Measurements from ENCODE around the gene DAB1. TPM values are rescaled to one million over a fixed set of nuclear protein-coding genes. Genes with fewer than 3 reads are reported as not detected.

The DAB1 gene
- polyA plus RNA-seq, 3 donors, result not detected

- H4K20me1 ChIP-seq (ENCODE audit: insufficient read depth, low read length), result no peaks in the 10 kb centered on the region
- peaks cover 0 to 3% (median 0%) of the 10 kb centered on the region in 7 donors for H3K9me3 Mint-ChIP-seq
- no peak for DNase-seq
- no peak overlapping the region for H3K4me3 Mint-ChIP-seq
- H3K36me3 Mint-ChIP-seq, result no peaks in the 10 kb centered on the region
- H2AFZ ChIP-seq (ENCODE audit: insufficient read depth, low read depth, low read length, poor library complexity, severe bottlenecking), result no peak overlapping the region
- H3K27me3 Mint-ChIP-seq (ENCODE audit: low read depth in 3 of 3), result no peaks in the 10 kb centered on the region
- no peak overlapping the region for H3K9ac ChIP-seq (ENCODE audit: insufficient read depth, low read length, poor library complexity, severe bottlenecking)
- no peaks in the 10 kb centered on the region for H3K4me1 Mint-ChIP-seq
- no peak for TF ChIP-seq CTCF (IDR thresholded peaks at IDR 0.05)
- WGBS (ENCODE audit: insufficient coverage), result 82% methylated on average over 4 of the region's 5 CpGs
- H3K4me1 ChIP-seq (ENCODE audit: control insufficient read depth in 1 of 2, insufficient read depth in 2 of 2, low read length in 2 of 2), result no peaks in the 10 kb centered on the region
- no peaks in the 10 kb centered on the region for H3K79me2 ChIP-seq (ENCODE audit: insufficient read depth, low read length)
- no peak overlapping the region for H3K4me3 ChIP-seq (replicated peaks in 1 of 3; ENCODE audit: low read depth in 2 of 3, low read length in 3 of 3)
- no peak overlapping the region for H3K27ac Mint-ChIP-seq
- no peaks in the 10 kb centered on the region for H3K27me3 ChIP-seq (ENCODE audit: control insufficient read depth in 2 of 2, insufficient read depth in 2 of 2, low read length in 2 of 2)
- H3K36me3 ChIP-seq (replicated peaks in 1 of 2; ENCODE audit: control insufficient read depth in 1 of 2, insufficient read depth in 2 of 2, low read length in 2 of 2), result no peaks in the 10 kb centered on the region
- no peak overlapping the region for H3K4me2 ChIP-seq (replicated peaks; ENCODE audit: extremely low read depth, low read length, poor library complexity, severe bottlenecking)
- intact Hi-C loops (cut with micrococcal nuclease), result no loop called here
- no peaks in the 10 kb centered on the region for H3K9me3 ChIP-seq (replicated peaks in 1 of 2; ENCODE audit: control insufficient read depth in 1 of 2, insufficient read depth in 1 of 2, low read length in 2 of 2)
- H3K27ac ChIP-seq (ENCODE audit: low read depth in 1 of 2, low read length in 2 of 2), result no peak overlapping the region
Observed at GRCh38 chr1:57214951-57215575, 208.8 kb downstream of the DAB1 start.

GRCh38 chr1:57210881-57211280 lies 213.0 kb downstream of the DAB1 start:
- peaks cover 0 to 6% (median 0%) of the 10 kb centered on the region in 7 donors for H3K9me3 Mint-ChIP-seq
- no CpG with 5 or more reads among the region's 2 CpGs for WGBS (ENCODE audit: insufficient coverage)

More at GRCh38 chr1:57210881-57211280, 213.0 kb downstream of the DAB1 start:
- TF ChIP-seq CTCF (IDR thresholded peaks at IDR 0.05), result no peak
- intact Hi-C loops (cut with micrococcal nuclease), result no loop called here
- Histone ChIP-seq H3K4me1 (ENCODE audit: control insufficient read depth in 1 of 2, insufficient read depth in 2 of 2, low read length in 2 of 2) (no peaks in the 10 kb centered on the region), H3K4me3 (replicated peaks in 1 of 3; ENCODE audit: low read depth in 2 of 3, low read length in 3 of 3) (no peak overlapping the region), H3K79me2 (ENCODE audit: insufficient read depth, low read length) (no peaks in the 10 kb centered on the region), H3K27me3 (ENCODE audit: control insufficient read depth in 2 of 2, insufficient read depth in 2 of 2, low read length in 2 of 2) (no peaks in the 10 kb centered on the region), H3K9ac (ENCODE audit: insufficient read depth, low read length, poor library complexity, severe bottlenecking) (no peak overlapping the region), H3K9me3 (replicated peaks in 1 of 2; ENCODE audit: control insufficient read depth in 1 of 2, insufficient read depth in 1 of 2, low read length in 2 of 2) (no peaks in the 10 kb centered on the region), H3K27ac (ENCODE audit: low read depth in 1 of 2, low read length in 2 of 2) (no peak overlapping the region), H3K36me3 (replicated peaks in 1 of 2; ENCODE audit: control insufficient read depth in 1 of 2, insufficient read depth in 2 of 2, low read length in 2 of 2) (no peaks in the 10 kb centered on the region), H2AFZ (ENCODE audit: insufficient read depth, low read depth, low read length, poor library complexity, severe bottlenecking) (no peak overlapping the region), H4K20me1 (ENCODE audit: insufficient read depth, low read length) (no peaks in the 10 kb centered on the region), H3K4me2 (replicated peaks; ENCODE audit: extremely low read depth, low read length, poor library complexity, severe bottlenecking) (no peak overlapping the region)
- Mint-ChIP-seq H3K4me3 (no peak overlapping the region), H3K4me1 (no peaks in the 10 kb centered on the region), H3K36me3 (no peaks in the 10 kb centered on the region), H3K27me3 (ENCODE audit: low read depth in 3 of 3) (no peaks in the 10 kb centered on the region), H3K27ac (no peak overlapping the region)
- DNase-seq, result no peak

Data from CD14-positive monocyte (primary cell).